GM23338 (cell line): Measurements from ENCODE around the gene CD83. TPM values are rescaled to one million over a fixed set of nuclear protein-coding genes. Genes with fewer than 3 reads are reported as not detected.

Source experiments
- ATAC-seq: fragments of 200-7000 bp; cut with Tn5 transposase; 3 replicates; pipeline ENCODE4 v1.9.1; 2020
- DNase-seq: peaks from one replicate; pipeline ENCODE4 v3.0.0-alpha.2; 2015; ENCODE audit warnings: low spot score
- H2AFZ ChIP-seq: fragments of 200-600 bp; sonication (generic); 2 replicates; pipeline ENCODE4 v1.8.0; 2016; ENCODE audit warnings: antibody characterized with exemption, mild to moderate bottlenecking, moderate library complexity
- H3F3A ChIP-seq: fragments of 200-600 bp; sonication (generic); replicated peaks from 2 replicates; pipeline ENCODE4 v1.8.0; 2017; ENCODE audit warnings: antibody characterized with exemption, mixed run types, low read depth
- H3K27ac ChIP-seq: fragments of 200-600 bp; sonication (generic); 2 replicates; pipeline ENCODE4 v1.6.1; 2016; ENCODE audit warnings: low read depth
- H3K27me3 ChIP-seq: fragments of 200-600 bp; sonication (generic); 2 replicates; pipeline ENCODE4 v1.8.0; 2016; ENCODE audit warnings: mild to moderate bottlenecking, mixed run types, moderate library complexity; ENCODE audit not compliant: insufficient read depth
- H3K36me3 ChIP-seq: fragments of 200-600 bp; sonication (generic); 2 replicates; pipeline ENCODE4 v1.8.0; 2016; ENCODE audit warnings: mild to moderate bottlenecking; ENCODE audit not compliant: insufficient read depth
- H3K4me1 ChIP-seq: fragments of 200-600 bp; sonication (generic); 2 replicates; pipeline ENCODE4 v1.8.0; 2016; ENCODE audit warnings: mild to moderate bottlenecking, moderate library complexity; ENCODE audit not compliant: insufficient read depth
- H3K4me2 ChIP-seq: fragments of 200-600 bp; sonication (generic); 2 replicates; pipeline ENCODE4 v1.7.1; 2017; ENCODE audit warnings: mixed run types
- H3K4me3 ChIP-seq: fragments of 200-600 bp; sonication (generic); 2 replicates; pipeline ENCODE4 v1.6.1; 2016; ENCODE audit warnings: mixed run types
- H3K79me2 ChIP-seq: fragments of 200-600 bp; sonication (generic); replicated peaks from 2 replicates; pipeline ENCODE4 v1.8.0; 2017; ENCODE audit warnings: mild to moderate bottlenecking; ENCODE audit not compliant: insufficient read depth
- H3K9me2 ChIP-seq: fragments of 200-600 bp; sonication (generic); 2 replicates; pipeline ENCODE4 v1.8.0; 2017; ENCODE audit not compliant: insufficient read depth
- H4K20me1 ChIP-seq: fragments of 200-600 bp; sonication (generic); replicated peaks from 2 replicates; pipeline ENCODE4 v1.8.0; 2017; ENCODE audit warnings: mild to moderate bottlenecking; ENCODE audit not compliant: insufficient read depth
- H3K27ac Mint-ChIP-seq: 2 replicates; pipeline ENCODE4 v1.8.0; 2020; ENCODE audit warnings: inconsistent platforms, mild to moderate bottlenecking, moderate library complexity, mixed read lengths
- H3K27me3 Mint-ChIP-seq: 3 replicates; pipeline ENCODE4 v1.8.0; 2022; ENCODE audit warnings: low read depth, mild to moderate bottlenecking, moderate library complexity, mixed read lengths, inconsistent platforms; ENCODE audit not compliant: insufficient read depth, poor library complexity
- H3K36me3 Mint-ChIP-seq: 3 replicates; pipeline ENCODE4 v1.8.0; 2021; ENCODE audit warnings: low read depth, mild to moderate bottlenecking, inconsistent platforms, moderate library complexity, mixed read lengths
- H3K4me1 Mint-ChIP-seq: 3 replicates; pipeline ENCODE4 v1.8.0; 2020; ENCODE audit warnings: mild to moderate bottlenecking, inconsistent platforms, mixed read lengths
- H3K4me3 Mint-ChIP-seq: 3 replicates; pipeline ENCODE4 v1.8.0; 2021; ENCODE audit warnings: moderate library complexity, mild to moderate bottlenecking, inconsistent platforms, mixed read lengths
- H3K9me3 Mint-ChIP-seq: 3 replicates; pipeline ENCODE4 v1.8.0; 2020; ENCODE audit warnings: moderate library complexity, mild to moderate bottlenecking, inconsistent platforms, mixed read lengths
- CREB1 ChIP-seq: fragments of 250-450 bp; sonication (Bioruptor Pico); IDR thresholded peaks from 2 replicates; pipeline ENCODE4 v1.5.0; 2020; ENCODE audit warnings: low read depth, mild to moderate bottlenecking, moderate library complexity
- EZH2phosphoT487 ChIP-seq: fragments of 200-600 bp; sonication (generic); IDR thresholded peaks from one replicate; pipeline ENCODE4 v1.8.1; 2018; ENCODE audit warnings: antibody characterized with exemption; ENCODE audit not compliant: unreplicated experiment
- JUNB ChIP-seq: IDR thresholded peaks from one replicate; pipeline ENCODE4 v1.6.1; 2016; ENCODE audit warnings: antibody characterized with exemption; ENCODE audit not compliant: unreplicated experiment
- NANOG ChIP-seq: IDR thresholded peaks from 2 replicates; pipeline ENCODE4 v1.6.1; 2016; ENCODE audit warnings: antibody characterized with exemption, borderline replicate concordance
- POLR2AphosphoS5 ChIP-seq: IDR thresholded peaks from 2 replicates; pipeline ENCODE4 v1.6.1; 2016; ENCODE audit warnings: antibody characterized with exemption, low read depth
- STAT1 ChIP-seq: IDR thresholded peaks from one replicate; pipeline ENCODE4 v1.6.1; 2016; ENCODE audit warnings: antibody characterized with exemption; ENCODE audit not compliant: unreplicated experiment
- ZNF114 ChIP-seq: fragments of 250-450 bp; sonication (Bioruptor Pico); IDR thresholded peaks from 2 replicates; pipeline ENCODE4 v1.5.0; 2020; ENCODE audit warnings: mild to moderate bottlenecking, moderate library complexity
- ZNF331 ChIP-seq: fragments of 250-450 bp; sonication (Bioruptor Pico); IDR thresholded peaks from 2 replicates; pipeline ENCODE4 v1.5.0; 2020; ENCODE audit warnings: low read depth, mild to moderate bottlenecking, moderate library complexity
- polyA plus RNA-seq: library from polyadenylated mRNA; unstranded; fragments of >200 nt; fragmentation: Nextera tagmentation; extraction: Ambion mirVana; gene quantifications from 2 replicates; pipeline ENCODE4 v1.2.1, GENCODE V29; 2016
- total RNA-seq: library from RNA; depleted of rRNA; stranded (reverse); fragments of >200 nt; shearing (Covaris generic); gene quantifications from 2 replicates; pipeline ENCODE4 v1.2.3, GENCODE V29; 2014
- TF ChIP-seq, protein P1 (sequence below): IDR thresholded peaks from one replicate; pipeline ENCODE4 v1.6.1; 2018; ENCODE audit warnings: antibody characterized with exemption; ENCODE audit not compliant: unreplicated experiment
- TF ChIP-seq, protein P2 (sequence below): fragments of 250-450 bp; sonication (Bioruptor Pico); IDR thresholded peaks from 2 replicates; pipeline ENCODE4 v1.5.0; 2020; ENCODE audit warnings: mild to moderate bottlenecking, moderate library complexity
- TF ChIP-seq, protein P3 (sequence below), 2 experiments: fragments of 200-600 bp in 1 of 2; sonication (generic) in 1 of 2; conservative IDR thresholded peaks; 2 replicates each; pipeline versions ENCODE4 v1.5.1 to v1.6.1; 2016 to 2017; ENCODE audit warnings: antibody characterized with exemption in 2 of 2, low read depth in 2 of 2, mild to moderate bottlenecking in 2 of 2, moderate library complexity in 1 of 2

Gene CD83
- total and polyA plus RNA-seq, 2 experiments from 2014 or later = 8.1 to 13.2 TPM

DNA sequence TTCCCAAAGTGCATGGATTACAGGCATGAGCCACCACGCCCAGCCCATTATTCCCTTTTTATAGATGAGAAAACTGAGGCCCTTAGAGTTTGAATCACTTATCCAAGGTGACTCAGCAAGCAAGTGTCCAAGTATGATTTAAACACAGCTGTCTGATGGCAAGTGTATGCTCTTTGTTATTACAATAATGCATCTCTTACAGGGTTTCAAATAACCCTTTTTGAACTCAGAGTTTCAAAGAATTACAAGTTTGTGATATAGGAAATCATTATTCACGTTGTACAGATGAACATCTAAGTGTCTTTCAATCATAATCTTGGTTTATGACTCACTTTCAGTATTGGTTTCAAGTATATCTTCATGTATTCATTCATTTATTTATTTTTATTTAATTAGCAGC lies 63.0 kb downstream of the CD83 start:
- no peak overlapping the region for H3K4me3 Mint-ChIP-seq
- no peak overlapping the region for H3K4me2 ChIP-seq
- no peaks in the 10 kb centered on the region for H3F3A ChIP-seq
- TF ChIP-seq, protein P1, sequence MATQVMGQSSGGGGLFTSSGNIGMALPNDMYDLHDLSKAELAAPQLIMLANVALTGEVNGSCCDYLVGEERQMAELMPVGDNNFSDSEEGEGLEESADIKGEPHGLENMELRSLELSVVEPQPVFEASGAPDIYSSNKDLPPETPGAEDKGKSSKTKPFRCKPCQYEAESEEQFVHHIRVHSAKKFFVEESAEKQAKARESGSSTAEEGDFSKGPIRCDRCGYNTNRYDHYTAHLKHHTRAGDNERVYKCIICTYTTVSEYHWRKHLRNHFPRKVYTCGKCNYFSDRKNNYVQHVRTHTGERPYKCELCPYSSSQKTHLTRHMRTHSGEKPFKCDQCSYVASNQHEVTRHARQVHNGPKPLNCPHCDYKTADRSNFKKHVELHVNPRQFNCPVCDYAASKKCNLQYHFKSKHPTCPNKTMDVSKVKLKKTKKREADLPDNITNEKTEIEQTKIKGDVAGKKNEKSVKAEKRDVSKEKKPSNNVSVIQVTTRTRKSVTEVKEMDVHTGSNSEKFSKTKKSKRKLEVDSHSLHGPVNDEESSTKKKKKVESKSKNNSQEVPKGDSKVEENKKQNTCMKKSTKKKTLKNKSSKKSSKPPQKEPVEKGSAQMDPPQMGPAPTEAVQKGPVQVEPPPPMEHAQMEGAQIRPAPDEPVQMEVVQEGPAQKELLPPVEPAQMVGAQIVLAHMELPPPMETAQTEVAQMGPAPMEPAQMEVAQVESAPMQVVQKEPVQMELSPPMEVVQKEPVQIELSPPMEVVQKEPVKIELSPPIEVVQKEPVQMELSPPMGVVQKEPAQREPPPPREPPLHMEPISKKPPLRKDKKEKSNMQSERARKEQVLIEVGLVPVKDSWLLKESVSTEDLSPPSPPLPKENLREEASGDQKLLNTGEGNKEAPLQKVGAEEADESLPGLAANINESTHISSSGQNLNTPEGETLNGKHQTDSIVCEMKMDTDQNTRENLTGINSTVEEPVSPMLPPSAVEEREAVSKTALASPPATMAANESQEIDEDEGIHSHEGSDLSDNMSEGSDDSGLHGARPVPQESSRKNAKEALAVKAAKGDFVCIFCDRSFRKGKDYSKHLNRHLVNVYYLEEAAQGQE = no peak
- TF ChIP-seq ZNF331 (CRISPR knock-in tag) (no peak), EZH2phosphoT487 (no peak)
- no peak overlapping the region for H3K27ac Mint-ChIP-seq
- H3K4me3 ChIP-seq = no peak overlapping the region
- H3K9me2 ChIP-seq = no peaks in the 10 kb centered on the region
- no peaks in the 10 kb centered on the region for H4K20me1 ChIP-seq
- no peaks in the 10 kb centered on the region for H3K4me1 Mint-ChIP-seq
- no peaks in the 10 kb centered on the region for H3K4me1 ChIP-seq
- H2AFZ ChIP-seq = no peak overlapping the region
- H3K27ac ChIP-seq = no peak overlapping the region
- DNase-seq = no peak
- H3K27me3 ChIP-seq = no peaks in the 10 kb centered on the region
- peaks cover 2% of the 10 kb centered on the region for H3K27me3 Mint-ChIP-seq
- no peaks in the 10 kb centered on the region for H3K36me3 ChIP-seq
- no peaks in the 10 kb centered on the region for H3K9me3 Mint-ChIP-seq
- no peaks in the 10 kb centered on the region for H3K79me2 ChIP-seq
- no peaks in the 10 kb centered on the region for H3K36me3 Mint-ChIP-seq
- ATAC-seq = no peak

DNA sequence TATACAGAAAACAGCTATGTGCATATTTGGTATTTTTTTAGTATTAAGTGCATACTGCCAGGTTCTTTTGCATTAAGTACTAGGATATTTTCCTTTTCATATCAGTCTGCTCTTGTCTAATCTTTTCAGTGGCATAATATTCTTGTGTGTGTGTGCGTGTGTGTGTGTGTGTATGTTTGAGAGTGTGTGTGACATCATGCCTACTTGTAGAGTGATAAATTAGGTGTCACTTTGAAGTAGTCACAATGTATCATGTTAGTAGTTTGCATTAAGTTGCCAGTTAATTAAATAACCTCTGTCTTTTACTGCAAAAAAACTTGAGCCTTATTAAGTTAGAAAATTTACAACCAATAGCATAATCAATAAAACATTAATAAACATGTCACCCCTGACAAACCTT lies 65.3 kb downstream of the CD83 start:
- Mint-ChIP-seq H3K9me3 (no peaks in the 10 kb centered on the region), H3K4me3 (no peak overlapping the region), H3K4me1 (no peaks in the 10 kb centered on the region), H3K27ac (no peak overlapping the region), H3K36me3 (no peaks in the 10 kb centered on the region), H3K27me3 (no peaks in the 10 kb centered on the region)
- Histone ChIP-seq H2AFZ (no peak overlapping the region), H3K36me3 (no peaks in the 10 kb centered on the region), H3K4me2 (no peak overlapping the region), H4K20me1 (no peaks in the 10 kb centered on the region), H3F3A (no peaks in the 10 kb centered on the region), H3K27me3 (no peaks in the 10 kb centered on the region), H3K4me3 (no peak overlapping the region), H3K79me2 (no peaks in the 10 kb centered on the region), H3K27ac (no peak overlapping the region), H3K9me2 (no peaks in the 10 kb centered on the region), H3K4me1 (no peaks in the 10 kb centered on the region)
- no peak for DNase-seq
- no peak for ATAC-seq
- TF ChIP-seq ZNF114 (CRISPR knock-in tag) (no peak), CREB1 (no peak), POLR2AphosphoS5 (no peak), JUNB (no peak), NANOG (no peak), STAT1 (no peak)
- TF ChIP-seq, protein P2, sequence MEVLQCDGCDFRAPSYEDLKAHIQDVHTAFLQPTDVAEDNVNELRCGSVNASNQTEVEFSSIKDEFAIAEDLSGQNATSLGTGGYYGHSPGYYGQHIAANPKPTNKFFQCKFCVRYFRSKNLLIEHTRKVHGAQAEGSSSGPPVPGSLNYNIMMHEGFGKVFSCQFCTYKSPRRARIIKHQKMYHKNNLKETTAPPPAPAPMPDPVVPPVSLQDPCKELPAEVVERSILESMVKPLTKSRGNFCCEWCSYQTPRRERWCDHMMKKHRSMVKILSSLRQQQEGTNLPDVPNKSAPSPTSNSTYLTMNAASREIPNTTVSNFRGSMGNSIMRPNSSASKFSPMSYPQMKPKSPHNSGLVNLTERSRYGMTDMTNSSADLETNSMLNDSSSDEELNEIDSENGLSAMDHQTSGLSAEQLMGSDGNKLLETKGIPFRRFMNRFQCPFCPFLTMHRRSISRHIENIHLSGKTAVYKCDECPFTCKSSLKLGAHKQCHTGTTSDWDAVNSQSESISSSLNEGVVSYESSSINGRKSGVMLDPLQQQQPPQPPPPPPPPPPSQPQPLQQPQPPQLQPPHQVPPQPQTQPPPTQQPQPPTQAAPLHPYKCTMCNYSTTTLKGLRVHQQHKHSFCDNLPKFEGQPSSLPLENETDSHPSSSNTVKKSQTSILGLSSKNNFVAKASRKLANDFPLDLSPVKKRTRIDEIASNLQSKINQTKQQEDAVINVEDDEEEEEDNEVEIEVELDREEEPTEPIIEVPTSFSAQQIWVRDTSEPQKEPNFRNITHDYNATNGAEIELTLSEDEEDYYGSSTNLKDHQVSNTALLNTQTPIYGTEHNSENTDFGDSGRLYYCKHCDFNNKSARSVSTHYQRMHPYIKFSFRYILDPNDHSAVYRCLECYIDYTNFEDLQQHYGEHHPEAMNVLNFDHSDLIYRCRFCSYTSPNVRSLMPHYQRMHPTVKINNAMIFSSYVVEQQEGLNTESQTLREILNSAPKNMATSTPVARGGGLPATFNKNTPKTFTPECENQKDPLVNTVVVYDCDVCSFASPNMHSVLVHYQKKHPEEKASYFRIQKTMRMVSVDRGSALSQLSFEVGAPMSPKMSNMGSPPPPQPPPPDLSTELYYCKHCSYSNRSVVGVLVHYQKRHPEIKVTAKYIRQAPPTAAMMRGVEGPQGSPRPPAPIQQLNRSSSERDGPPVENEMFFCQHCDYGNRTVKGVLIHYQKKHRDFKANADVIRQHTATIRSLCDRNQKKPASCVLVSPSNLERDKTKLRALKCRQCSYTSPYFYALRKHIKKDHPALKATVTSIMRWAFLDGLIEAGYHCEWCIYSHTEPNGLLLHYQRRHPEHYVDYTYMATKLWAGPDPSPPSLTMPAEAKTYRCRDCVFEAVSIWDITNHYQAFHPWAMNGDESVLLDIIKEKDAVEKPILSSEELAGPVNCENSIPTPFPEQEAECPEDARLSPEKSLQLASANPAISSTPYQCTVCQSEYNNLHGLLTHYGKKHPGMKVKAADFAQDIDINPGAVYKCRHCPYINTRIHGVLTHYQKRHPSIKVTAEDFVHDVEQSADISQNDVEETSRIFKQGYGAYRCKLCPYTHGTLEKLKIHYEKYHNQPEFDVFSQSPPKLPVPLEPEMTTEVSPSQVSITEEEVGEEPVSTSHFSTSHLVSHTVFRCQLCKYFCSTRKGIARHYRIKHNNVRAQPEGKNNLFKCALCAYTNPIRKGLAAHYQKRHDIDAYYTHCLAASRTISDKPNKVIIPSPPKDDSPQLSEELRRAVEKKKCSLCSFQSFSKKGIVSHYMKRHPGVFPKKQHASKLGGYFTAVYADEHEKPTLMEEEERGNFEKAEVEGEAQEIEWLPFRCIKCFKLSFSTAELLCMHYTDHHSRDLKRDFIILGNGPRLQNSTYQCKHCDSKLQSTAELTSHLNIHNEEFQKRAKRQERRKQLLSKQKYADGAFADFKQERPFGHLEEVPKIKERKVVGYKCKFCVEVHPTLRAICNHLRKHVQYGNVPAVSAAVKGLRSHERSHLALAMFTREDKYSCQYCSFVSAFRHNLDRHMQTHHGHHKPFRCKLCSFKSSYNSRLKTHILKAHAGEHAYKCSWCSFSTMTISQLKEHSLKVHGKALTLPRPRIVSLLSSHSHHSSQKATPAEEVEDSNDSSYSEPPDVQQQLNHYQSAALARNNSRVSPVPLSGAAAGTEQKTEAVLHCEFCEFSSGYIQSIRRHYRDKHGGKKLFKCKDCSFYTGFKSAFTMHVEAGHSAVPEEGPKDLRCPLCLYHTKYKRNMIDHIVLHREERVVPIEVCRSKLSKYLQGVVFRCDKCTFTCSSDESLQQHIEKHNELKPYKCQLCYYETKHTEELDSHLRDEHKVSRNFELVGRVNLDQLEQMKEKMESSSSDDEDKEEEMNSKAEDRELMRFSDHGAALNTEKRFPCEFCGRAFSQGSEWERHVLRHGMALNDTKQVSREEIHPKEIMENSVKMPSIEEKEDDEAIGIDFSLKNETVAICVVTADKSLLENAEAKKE (CRISPR knock-in tag) = no peak
- TF ChIP-seq, protein P3, sequence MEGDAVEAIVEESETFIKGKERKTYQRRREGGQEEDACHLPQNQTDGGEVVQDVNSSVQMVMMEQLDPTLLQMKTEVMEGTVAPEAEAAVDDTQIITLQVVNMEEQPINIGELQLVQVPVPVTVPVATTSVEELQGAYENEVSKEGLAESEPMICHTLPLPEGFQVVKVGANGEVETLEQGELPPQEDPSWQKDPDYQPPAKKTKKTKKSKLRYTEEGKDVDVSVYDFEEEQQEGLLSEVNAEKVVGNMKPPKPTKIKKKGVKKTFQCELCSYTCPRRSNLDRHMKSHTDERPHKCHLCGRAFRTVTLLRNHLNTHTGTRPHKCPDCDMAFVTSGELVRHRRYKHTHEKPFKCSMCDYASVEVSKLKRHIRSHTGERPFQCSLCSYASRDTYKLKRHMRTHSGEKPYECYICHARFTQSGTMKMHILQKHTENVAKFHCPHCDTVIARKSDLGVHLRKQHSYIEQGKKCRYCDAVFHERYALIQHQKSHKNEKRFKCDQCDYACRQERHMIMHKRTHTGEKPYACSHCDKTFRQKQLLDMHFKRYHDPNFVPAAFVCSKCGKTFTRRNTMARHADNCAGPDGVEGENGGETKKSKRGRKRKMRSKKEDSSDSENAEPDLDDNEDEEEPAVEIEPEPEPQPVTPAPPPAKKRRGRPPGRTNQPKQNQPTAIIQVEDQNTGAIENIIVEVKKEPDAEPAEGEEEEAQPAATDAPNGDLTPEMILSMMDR (conservative IDR thresholded peaks at IDR 0.05; ENCODE audit: low read depth in 2 of 2) = no peak
